GM23338 (cell line): ENCODE measurements around the gene HIVEP3. TPM values are rescaled to one million over a fixed set of nuclear protein-coding genes. Genes with fewer than 3 reads are reported as not detected.

Source experiments
- ATAC-seq: fragments of 200-7000 bp; cut with Tn5 transposase; 3 replicates; pipeline ENCODE4 v1.9.1; 2020
- DNase-seq: peaks from one replicate; pipeline ENCODE4 v3.0.0-alpha.2; 2015; ENCODE audit warnings: low spot score
- H2AFZ ChIP-seq: fragments of 200-600 bp; sonication (generic); 2 replicates; pipeline ENCODE4 v1.8.0; 2016; ENCODE audit warnings: antibody characterized with exemption, mild to moderate bottlenecking, moderate library complexity
- H3F3A ChIP-seq: fragments of 200-600 bp; sonication (generic); replicated peaks from 2 replicates; pipeline ENCODE4 v1.8.0; 2017; ENCODE audit warnings: antibody characterized with exemption, mixed run types, low read depth
- H3K27ac ChIP-seq: fragments of 200-600 bp; sonication (generic); 2 replicates; pipeline ENCODE4 v1.6.1; 2016; ENCODE audit warnings: low read depth
- H3K27me3 ChIP-seq: fragments of 200-600 bp; sonication (generic); 2 replicates; pipeline ENCODE4 v1.8.0; 2016; ENCODE audit warnings: mild to moderate bottlenecking, mixed run types, moderate library complexity; ENCODE audit not compliant: insufficient read depth
- H3K36me3 ChIP-seq: fragments of 200-600 bp; sonication (generic); 2 replicates; pipeline ENCODE4 v1.8.0; 2016; ENCODE audit warnings: mild to moderate bottlenecking; ENCODE audit not compliant: insufficient read depth
- H3K4me1 ChIP-seq: fragments of 200-600 bp; sonication (generic); 2 replicates; pipeline ENCODE4 v1.8.0; 2016; ENCODE audit warnings: mild to moderate bottlenecking, moderate library complexity; ENCODE audit not compliant: insufficient read depth
- H3K4me2 ChIP-seq: fragments of 200-600 bp; sonication (generic); 2 replicates; pipeline ENCODE4 v1.7.1; 2017; ENCODE audit warnings: mixed run types
- H3K4me3 ChIP-seq: fragments of 200-600 bp; sonication (generic); 2 replicates; pipeline ENCODE4 v1.6.1; 2016; ENCODE audit warnings: mixed run types
- H3K79me2 ChIP-seq: fragments of 200-600 bp; sonication (generic); replicated peaks from 2 replicates; pipeline ENCODE4 v1.8.0; 2017; ENCODE audit warnings: mild to moderate bottlenecking; ENCODE audit not compliant: insufficient read depth
- H3K9me2 ChIP-seq: fragments of 200-600 bp; sonication (generic); 2 replicates; pipeline ENCODE4 v1.8.0; 2017; ENCODE audit not compliant: insufficient read depth
- H4K20me1 ChIP-seq: fragments of 200-600 bp; sonication (generic); replicated peaks from 2 replicates; pipeline ENCODE4 v1.8.0; 2017; ENCODE audit warnings: mild to moderate bottlenecking; ENCODE audit not compliant: insufficient read depth
- H3K27ac Mint-ChIP-seq: 2 replicates; pipeline ENCODE4 v1.8.0; 2020; ENCODE audit warnings: inconsistent platforms, mild to moderate bottlenecking, moderate library complexity, mixed read lengths
- H3K27me3 Mint-ChIP-seq: 3 replicates; pipeline ENCODE4 v1.8.0; 2022; ENCODE audit warnings: low read depth, mild to moderate bottlenecking, moderate library complexity, mixed read lengths, inconsistent platforms; ENCODE audit not compliant: insufficient read depth, poor library complexity
- H3K36me3 Mint-ChIP-seq: 3 replicates; pipeline ENCODE4 v1.8.0; 2021; ENCODE audit warnings: low read depth, mild to moderate bottlenecking, inconsistent platforms, moderate library complexity, mixed read lengths
- H3K4me1 Mint-ChIP-seq: 3 replicates; pipeline ENCODE4 v1.8.0; 2020; ENCODE audit warnings: mild to moderate bottlenecking, inconsistent platforms, mixed read lengths
- H3K4me3 Mint-ChIP-seq: 3 replicates; pipeline ENCODE4 v1.8.0; 2021; ENCODE audit warnings: moderate library complexity, mild to moderate bottlenecking, inconsistent platforms, mixed read lengths
- H3K9me3 Mint-ChIP-seq: 3 replicates; pipeline ENCODE4 v1.8.0; 2020; ENCODE audit warnings: moderate library complexity, mild to moderate bottlenecking, inconsistent platforms, mixed read lengths
- CREB1 ChIP-seq: fragments of 250-450 bp; sonication (Bioruptor Pico); IDR thresholded peaks from 2 replicates; pipeline ENCODE4 v1.5.0; 2020; ENCODE audit warnings: low read depth, mild to moderate bottlenecking, moderate library complexity
- CTCF ChIP-seq, 2 experiments: fragments of 200-600 bp in 1 of 2; sonication (generic) in 1 of 2; conservative IDR thresholded peaks; 2 replicates each; pipeline versions ENCODE4 v1.5.1 to v1.6.1; 2016 to 2017; ENCODE audit warnings: antibody characterized with exemption in 2 of 2, low read depth in 2 of 2, mild to moderate bottlenecking in 2 of 2, moderate library complexity in 1 of 2
- ETS1 ChIP-seq: IDR thresholded peaks from 2 replicates; pipeline ENCODE4 v1.6.1; 2016; ENCODE audit warnings: antibody characterized with exemption
- JUNB ChIP-seq: IDR thresholded peaks from one replicate; pipeline ENCODE4 v1.6.1; 2016; ENCODE audit warnings: antibody characterized with exemption; ENCODE audit not compliant: unreplicated experiment
- NANOG ChIP-seq: IDR thresholded peaks from 2 replicates; pipeline ENCODE4 v1.6.1; 2016; ENCODE audit warnings: antibody characterized with exemption, borderline replicate concordance
- POLR2AphosphoS5 ChIP-seq: IDR thresholded peaks from 2 replicates; pipeline ENCODE4 v1.6.1; 2016; ENCODE audit warnings: antibody characterized with exemption, low read depth
- ZNF331 ChIP-seq: fragments of 250-450 bp; sonication (Bioruptor Pico); IDR thresholded peaks from 2 replicates; pipeline ENCODE4 v1.5.0; 2020; ENCODE audit warnings: low read depth, mild to moderate bottlenecking, moderate library complexity
- ZNF462 ChIP-seq: fragments of 250-450 bp; sonication (Bioruptor Pico); IDR thresholded peaks from 2 replicates; pipeline ENCODE4 v1.5.0; 2020; ENCODE audit warnings: mild to moderate bottlenecking, moderate library complexity
- polyA plus RNA-seq: library from polyadenylated mRNA; unstranded; fragments of >200 nt; fragmentation: Nextera tagmentation; extraction: Ambion mirVana; gene quantifications from 2 replicates; pipeline ENCODE4 v1.2.1, GENCODE V29; 2016
- total RNA-seq: library from RNA; depleted of rRNA; stranded (reverse); fragments of >200 nt; shearing (Covaris generic); gene quantifications from 2 replicates; pipeline ENCODE4 v1.2.3, GENCODE V29; 2014

Gene HIVEP3
- total and polyA plus RNA-seq, 2 experiments from 2014 or later: 0.14 to 0.24 TPM

GRCh38 chr1:41677620-41678019, 241.1 kb downstream of the HIVEP3 start (continued):
- no peak for TF ChIP-seq ZNF462 (CRISPR knock-in tag)

- H3K27me3 ChIP-seq: no peaks in the 10 kb centered on the region
- H3K4me1 ChIP-seq: no peaks in the 10 kb centered on the region
- no peaks in the 10 kb centered on the region for H3K9me3 Mint-ChIP-seq
- ATAC-seq (no peak), DNase-seq (no peak)
- no peak overlapping the region for H2AFZ ChIP-seq
- H3K9me2 ChIP-seq: no peaks in the 10 kb centered on the region
- H3F3A ChIP-seq: no peaks in the 10 kb centered on the region
- TF ChIP-seq ETS1 (no peak), JUNB (no peak), NANOG (no peak), CREB1 (CRISPR knock-in tag) (no peak), ZNF331 (CRISPR knock-in tag) (no peak), POLR2AphosphoS5 (no peak), CTCF (conservative IDR thresholded peaks at IDR 0.05; ENCODE audit: low read depth in 2 of 2) (no peak)
- H3K4me3 Mint-ChIP-seq: no peak overlapping the region
- H3K4me2 ChIP-seq: no peak overlapping the region
- H3K79me2 ChIP-seq: no peaks in the 10 kb centered on the region
- no peaks in the 10 kb centered on the region for H4K20me1 ChIP-seq
- H3K27ac ChIP-seq: no peak overlapping the region
- peaks cover 12% of the 10 kb centered on the region for H3K27me3 Mint-ChIP-seq
- no peaks in the 10 kb centered on the region for H3K36me3 ChIP-seq
- no peaks in the 10 kb centered on the region for H3K36me3 Mint-ChIP-seq
- H3K27ac Mint-ChIP-seq: no peak overlapping the region
- 0 out of 3 replicates have a peak, but pooled peaks cover 6% of the 10 kb centered on the region for H3K4me1 Mint-ChIP-seq
- H3K4me3 ChIP-seq: no peak overlapping the region
These were observed 243.3 kb downstream of the HIVEP3 start for GRCh38 chr1:41675401-41675800.
